Activated T-helper 1 cell treated with Interleukin-2 at 50 U/mL for 16 hours (primary cell): Measurements from ENCODE around the gene PPM1B.
"Not testable (repeated sequence)": the region's sequence is repeated elsewhere in the genome, so short reads cannot be mapped to it uniquely, and the experiment has no call there.

Source experiments
- DNase-seq: peaks from one replicate; pipeline ENCODE4 v3.0.0-alpha.2; 2020; ENCODE audit warnings: low read depth

The PPM1B gene

GRCh38 chr2:44163777-44164176 lies 4.9 kb upstream of the PPM1B start:
- no peak for DNase-seq

DNA sequence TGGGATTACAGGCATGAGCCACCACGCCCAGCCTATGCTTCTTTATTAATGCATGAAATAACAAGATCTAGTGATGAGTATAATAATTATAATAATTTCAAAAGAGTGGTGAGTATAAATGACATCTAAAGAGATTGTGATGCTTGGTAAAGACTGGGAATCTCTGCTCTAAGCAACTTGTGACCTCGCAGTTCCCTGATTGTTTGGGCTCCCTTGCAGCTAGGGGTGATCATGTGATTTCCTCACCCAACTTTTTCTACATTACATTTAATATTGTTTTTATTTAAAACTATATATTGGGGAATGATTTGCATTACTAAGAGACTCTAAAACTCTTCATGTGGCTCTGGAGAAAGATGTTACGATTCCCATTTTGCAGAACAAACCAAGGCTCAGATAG lies 4.1 kb upstream of the PPM1B start:
- DNase-seq: no peak

GRCh38 chr2:44166096-44166495 lies 2.6 kb upstream of the PPM1B start:
- no peak for DNase-seq

DNA sequence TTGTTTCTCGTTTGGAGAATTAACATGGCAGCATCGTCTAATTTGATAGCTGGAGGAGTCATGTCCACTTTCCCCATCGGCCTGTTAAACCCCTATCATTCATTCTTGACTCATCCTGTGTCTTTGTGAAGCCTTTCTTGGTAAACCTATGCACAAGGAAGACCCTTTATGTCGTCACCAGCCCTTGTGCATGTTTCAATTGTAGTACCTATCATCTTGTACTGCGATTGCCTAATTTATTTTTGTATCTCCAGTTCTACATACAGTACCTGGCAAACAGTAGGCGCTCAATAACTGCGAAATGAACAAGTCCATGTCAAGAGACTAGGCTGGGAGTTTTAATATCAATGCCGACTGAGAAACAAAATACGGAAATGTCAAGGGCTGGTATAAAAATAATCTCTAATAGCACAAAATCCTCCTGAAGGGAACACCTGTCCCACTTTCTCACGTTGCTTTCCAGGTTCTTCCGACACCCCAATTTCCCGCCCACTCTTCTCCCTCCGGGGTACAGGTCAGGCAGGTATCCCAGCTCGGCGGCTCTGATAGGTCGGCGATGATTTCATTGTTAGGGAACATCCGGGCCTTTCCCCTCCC lies 1.3 kb upstream of the PPM1B start:
- DNase-seq: no peak

DNA sequence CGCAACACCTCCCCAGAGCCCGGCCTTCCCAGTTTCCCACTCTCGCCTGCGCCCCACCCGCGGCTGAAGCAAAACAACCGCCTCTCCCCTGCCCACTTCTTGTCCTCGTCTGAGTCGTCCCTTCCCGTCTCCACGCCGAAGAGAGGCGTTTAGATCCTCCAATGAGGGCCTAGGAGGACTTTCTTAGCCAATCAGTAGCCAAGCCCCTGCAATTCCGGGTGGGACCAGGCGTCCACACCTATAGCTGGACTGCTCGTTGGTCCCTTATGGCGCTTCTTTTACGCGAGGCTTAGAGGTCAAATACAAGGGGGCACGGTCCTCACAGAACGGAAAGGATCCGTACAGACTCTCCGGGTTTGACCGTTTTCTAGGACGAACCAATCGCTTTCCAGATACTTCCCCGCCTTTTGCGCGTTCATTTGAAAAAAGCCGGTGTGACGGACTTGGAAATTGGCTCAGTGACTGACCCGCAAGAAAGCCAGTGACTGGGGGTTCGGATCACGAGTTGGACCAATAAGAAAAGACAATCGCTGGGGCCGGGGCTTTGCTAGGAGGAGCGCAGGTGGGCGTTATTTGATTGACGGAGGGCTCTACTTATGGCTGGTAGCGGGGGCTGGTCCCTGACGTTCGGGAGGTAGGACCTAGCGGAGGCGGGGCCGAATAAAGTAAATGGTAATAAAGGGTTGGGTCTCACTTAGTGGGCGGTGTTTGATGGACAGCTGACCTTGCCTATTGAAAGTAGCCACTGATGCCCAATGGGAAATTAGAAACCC lies 581 bp upstream of the PPM1B start:
- peak; percentile 90 for DNase-seq

DNA sequence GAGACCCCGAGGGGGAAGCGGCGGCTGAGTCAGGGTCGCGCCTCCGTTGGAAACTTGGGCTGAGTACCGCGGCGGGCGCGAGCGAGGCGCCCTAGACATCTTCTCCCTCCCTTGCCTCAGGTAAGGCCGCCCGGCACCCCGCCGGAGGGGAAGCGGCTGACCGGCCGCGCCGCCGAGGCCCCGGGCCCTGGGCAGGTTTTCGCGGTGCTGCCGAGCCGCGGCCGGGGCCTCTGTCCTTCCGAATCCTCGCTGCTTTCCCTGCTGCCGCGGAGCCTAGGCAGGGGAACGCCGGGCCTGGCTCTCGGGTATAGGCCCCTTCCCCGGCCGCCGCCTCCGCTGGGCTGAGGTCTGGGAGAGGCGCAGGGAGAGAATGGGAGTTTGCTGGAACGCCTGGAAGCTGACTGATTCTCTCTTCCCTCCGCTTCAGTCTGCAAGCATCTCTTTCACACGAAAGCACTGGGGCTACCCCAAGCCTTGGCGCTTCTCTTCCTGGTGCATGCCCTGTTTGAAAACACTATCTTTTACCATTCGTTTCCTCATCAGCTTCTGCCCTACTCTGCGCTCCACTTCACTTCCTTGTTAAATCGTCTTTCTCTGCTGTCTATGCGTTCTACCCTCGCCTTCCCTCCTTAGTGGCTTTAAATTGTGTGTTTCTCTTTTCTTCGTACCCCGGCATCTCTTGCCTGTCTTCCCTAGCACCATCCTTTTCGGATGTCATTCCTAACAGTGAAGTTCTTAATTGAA lies 652 bp downstream of the PPM1B start:
- peak; percentile 17 for DNase-seq

DNA sequence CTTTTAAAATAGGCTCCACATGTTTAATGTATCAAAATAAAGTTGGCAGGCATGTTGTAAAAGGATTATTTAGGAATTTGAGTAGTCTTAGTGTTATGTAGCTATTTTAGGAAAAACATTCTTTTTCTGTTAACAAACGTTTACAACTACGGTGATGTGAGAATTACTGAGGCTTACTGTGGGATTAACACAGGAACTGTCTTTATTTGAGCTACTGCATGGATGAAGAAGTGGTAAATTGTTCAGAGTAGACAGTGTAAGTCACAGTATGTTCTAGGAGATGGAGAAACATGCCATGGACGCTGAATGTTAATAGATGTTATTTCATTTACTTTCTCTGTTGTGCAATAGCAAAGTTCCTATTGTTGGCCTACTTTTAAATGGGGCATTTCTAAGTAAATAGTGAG lies 1.6 kb downstream of the PPM1B start:
- DNase-seq: no peak

DNA sequence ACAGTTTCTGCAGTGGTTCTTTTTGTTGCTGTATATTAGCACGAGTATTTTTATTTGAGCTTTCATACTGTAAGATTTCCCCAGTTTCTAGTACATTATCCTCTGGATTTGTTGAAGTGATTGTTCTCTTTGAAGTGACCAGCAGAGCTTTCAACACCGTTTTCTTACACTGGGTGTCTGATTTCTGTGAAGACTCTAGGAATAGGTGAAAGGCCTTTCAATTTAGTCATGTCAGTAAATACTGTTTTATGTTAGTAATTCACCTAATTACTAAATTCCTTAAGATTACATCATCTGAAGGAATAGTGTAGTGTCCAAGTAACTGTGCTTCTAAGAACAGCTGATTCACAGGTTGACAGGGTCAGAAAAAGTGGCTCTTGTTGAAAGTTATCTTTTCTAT lies 2.3 kb downstream of the PPM1B start:
- DNase-seq: no peak

DNA sequence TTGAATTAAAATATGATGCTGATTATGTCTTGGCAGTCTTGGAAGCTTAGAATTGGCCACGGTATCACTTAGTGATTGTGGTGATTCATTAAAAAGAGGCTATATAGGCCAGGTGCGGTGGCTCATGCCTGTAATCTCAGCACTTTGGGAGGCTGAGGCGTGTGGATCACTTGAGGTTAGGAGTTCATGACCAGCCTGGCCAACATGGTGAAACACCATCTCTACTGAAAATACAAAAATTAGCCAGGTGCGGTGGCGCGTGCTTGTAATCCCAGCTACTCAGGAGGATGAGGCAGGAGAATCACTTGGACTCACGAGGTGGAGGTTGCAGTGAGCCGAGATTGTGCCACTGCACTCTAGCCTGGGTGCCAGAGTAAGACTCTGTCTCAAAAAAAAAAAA lies 2.8 kb downstream of the PPM1B start:
- not testable (repeated sequence) for DNase-seq

- no peak for DNase-seq
Measured at GRCh38 chr2:44172576-44172975, 3.9 kb downstream of the PPM1B start.

DNA sequence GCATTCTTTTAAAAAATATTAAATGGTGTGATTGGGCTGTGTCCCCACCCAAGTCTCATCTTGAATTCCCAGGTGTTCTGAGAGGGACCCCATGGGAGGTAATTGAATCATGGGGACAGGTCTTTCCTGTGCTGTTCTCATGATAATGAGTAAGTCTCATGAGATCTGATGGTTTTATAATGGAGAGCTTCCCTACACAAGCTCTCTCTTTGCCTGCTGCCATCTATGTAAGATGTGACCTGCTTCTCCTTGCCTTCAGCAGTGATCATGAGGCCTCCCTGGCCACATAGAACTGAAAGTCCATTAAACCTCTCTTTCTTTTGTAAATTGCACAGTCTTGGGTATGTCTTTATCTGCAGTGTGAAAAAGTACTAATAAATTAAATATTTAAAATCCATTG lies 10.3 kb downstream of the PPM1B start:
- DNase-seq: no peak

DNA sequence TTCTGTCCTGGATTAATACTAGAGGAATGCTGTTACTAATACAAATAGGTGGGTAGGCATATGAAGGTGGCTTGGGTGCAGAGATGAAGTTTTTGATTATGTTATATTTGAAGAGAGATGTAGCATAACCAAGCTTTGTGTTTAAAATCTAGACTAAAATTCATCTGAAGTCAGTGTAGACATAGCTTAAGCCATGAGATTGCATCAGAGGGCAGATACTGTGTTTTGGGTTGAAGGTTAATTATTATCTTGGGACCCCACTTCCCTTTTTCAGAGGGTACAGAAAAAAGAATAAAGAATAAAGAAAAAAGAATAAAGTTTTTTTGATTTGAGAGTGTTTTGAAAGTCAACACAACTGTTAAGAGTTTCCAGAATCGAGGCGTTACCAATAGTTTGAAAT lies 13.0 kb downstream of the PPM1B start:
- no peak for DNase-seq

GRCh38 chr2:44184106-44184505 lies 15.4 kb downstream of the PPM1B start:
- DNase-seq: no peak

DNA sequence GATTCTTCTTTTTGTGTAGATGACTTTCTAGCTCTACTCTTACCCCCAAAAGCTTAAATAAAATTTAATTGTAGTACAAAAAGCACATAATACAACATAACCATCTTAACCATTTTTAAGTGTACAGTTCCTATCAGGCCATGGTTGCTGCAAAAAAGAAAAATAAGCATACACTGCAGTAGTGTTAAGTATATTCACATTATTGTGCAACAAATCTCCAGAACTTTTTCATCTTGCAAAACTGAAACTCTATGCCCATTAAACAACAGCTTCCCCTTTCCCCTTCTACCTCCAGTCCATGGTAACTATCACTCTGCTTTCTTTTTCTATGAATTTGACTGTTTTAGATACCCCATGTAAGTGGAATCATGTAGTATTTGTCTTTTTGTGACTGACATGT lies 18.1 kb downstream of the PPM1B start:
- no peak for DNase-seq

DNA sequence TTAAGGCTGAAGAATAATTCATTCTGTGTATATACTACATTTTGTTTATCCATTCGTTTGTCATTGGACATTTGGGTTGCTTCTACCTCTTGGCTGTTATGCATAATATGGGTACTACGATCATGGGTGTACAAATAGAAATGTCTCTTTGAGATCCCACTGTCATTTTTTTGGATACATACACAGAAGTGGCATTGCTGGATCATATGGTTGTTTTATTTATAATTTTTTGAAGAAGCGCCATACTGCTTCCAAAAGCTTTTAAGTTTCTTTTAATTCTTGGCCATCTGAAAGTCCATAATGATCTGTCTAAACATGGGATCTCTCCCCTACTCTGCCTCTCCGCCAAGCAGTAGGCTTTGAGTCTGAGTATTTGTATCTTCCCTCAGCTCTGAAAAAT lies 18.6 kb downstream of the PPM1B start:
- DNase-seq: no peak

DNA sequence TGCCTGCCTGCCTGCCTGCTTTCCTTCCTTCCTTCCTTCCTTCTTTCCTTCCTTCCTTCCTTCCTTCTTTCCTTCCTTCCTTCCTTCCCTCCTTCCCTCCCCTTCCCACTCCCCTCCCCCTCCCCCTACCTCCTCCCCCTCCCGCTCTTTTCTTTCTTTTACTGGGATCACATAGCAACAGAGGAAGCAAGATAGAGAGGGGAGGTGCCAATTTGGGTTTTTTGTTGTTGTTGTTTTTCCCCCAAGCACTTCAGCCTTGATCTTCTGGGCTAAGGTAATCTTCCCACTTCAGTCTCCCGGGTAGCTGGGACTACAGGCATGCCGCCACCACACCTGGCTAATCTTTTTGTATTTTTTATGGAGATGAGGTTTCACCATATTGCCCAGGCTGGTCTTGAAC lies 20.0 kb downstream of the PPM1B start:
- DNase-seq: no peak

- no peak for DNase-seq
Measured at GRCh38 chr2:44189104-44189503, 20.4 kb downstream of the PPM1B start.

DNA sequence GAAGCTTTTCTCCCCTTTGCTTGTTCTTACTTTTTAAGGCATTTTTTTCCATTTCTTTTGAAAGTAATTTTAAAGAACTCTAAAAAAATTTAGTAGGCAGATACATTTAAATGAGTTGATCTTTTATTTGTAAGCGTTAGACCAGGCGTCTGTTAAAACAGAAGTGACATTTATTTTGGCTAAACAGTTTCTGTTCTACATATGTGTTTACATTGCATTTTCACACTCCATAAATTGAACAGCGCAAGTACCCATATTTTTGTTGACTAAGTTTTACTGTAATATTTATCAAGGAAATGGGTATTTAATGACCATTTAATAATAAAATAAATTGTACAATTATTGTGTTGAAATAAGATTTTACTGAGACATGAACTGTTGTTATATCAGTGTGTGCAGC lies 21.9 kb downstream of the PPM1B start:
- no peak for DNase-seq

- no peak for DNase-seq
Measured at GRCh38 chr2:44191739-44192138, 23.1 kb downstream of the PPM1B start.

- DNase-seq: no peak
Measured at GRCh38 chr2:44192646-44193045, 24.0 kb downstream of the PPM1B start.

DNA sequence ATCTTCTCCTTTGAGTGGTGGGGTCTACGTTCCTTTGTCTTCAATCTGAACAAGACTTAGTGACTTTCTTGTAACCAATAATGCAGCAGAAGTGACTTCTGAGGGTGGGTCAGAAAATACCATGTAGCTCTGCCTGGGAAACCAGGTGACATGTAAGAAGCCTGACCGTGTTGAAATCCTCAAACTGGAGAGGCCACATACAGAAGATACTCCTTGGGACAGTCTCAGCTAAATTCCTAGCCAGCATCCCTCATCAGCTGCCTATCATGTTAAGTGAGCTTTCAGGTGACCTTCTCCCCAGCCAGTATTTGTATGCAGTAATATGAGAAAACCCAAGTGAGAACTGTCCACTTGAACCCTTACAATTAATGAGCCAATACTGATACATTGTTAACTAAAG lies 27.0 kb downstream of the PPM1B start:
- no peak for DNase-seq

DNA sequence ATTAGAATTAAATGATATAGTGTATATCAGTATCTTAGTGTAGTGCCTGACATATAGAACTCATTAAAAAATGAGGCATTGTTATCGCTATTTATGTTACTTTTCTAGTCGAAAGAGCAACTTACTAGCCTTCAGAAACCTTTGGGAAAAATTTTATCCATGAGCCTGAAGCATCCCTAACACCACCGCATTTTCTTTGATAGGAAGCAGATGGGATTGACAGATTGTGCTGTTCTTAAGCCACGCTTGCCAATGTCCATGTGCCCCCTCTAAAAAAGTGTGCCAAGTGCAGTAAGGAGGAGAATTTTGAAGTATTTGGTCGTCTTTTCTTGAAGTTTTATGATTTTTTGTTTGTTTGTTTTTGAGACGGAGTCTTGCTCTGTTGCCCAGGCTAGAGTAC lies 29.1 kb downstream of the PPM1B start:
- DNase-seq: no peak

GRCh38 chr2:44200011-44200410 lies 31.3 kb downstream of the PPM1B start:
- no peak for DNase-seq
